Jurkat, Clone E6-1 (cell line): ENCODE measurements around the gene PFKFB4.

ENCODE experiments used
- DNase-seq: peaks from one replicate; pipeline ENCODE4 v3.0.0-alpha.2; 2011; ENCODE audit warnings: low read depth, low spot score
- H3K4me3 ChIP-seq: 2 replicates; pipeline ENCODE4 v1.5.1; 2011; ENCODE audit warnings: mild to moderate bottlenecking, low read length, control low read depth, moderate library complexity

PFKFB4 gene

DNA sequence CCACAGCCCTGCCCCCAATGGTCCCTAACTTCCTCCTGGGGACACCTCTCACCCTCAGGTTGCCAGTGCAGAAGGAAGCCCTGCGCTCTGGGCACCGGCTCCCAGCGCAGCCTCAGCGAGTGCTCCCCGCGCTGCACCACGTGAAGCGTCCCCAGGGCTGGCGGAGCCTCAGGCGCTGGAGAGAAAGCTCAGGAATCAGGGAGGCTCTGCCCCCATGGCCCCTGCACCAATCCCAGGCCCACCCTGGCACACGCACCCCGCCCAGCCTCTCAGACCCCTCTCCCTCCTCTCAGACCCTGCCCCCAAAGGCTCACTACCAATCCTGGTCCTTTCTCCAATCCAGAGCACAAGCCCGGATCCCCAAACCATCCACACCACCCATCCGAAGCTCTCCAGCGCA lies 31.6 kb upstream of the PFKFB4 start:
- DNase-seq, result no peak
- H3K4me3 ChIP-seq, result no peak overlapping the region

DNA sequence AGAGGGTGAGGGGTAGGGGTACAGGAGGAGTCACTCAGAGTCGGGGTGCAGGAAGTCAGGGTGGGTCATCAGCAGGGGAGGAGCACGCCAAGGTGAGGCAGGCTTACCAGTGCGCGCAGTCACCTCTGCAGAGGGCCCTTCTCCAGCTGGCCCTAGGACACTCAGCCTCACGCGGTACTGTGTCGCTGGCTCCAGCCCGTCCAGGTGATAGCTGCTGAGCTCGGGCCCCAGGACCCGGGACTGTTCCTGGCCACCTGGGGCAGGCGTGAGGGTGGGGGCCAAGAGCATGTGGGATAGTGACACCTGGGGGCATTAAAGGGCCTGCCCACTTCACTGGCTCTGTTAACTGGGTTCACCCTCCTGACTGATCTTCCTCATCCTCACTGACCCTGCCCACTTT lies 31.1 kb upstream of the PFKFB4 start:
- H3K4me3 ChIP-seq, result no peak overlapping the region
- DNase-seq, result no peak

DNA sequence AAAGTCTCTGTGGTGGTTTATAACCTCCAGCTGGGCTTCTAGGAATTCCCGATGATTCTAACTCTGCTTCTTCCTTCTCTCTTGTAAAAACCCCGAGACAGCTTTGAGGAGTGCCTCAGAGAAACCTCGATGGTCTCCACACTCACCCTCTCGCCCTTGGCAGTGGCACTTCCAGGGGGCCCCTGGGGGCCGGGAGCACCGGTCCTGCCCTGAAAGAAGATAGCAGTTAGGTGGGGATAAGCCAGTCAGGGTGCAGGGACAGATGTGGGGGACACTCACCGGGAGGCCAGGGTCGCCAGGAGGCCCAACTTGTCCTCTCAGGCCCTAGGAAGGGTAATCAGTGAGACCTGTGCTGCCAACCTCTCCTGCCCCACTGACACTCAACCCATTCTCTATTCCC lies 28.8 kb upstream of the PFKFB4 start:
- H3K4me3 ChIP-seq, result no peak overlapping the region
- no peak for DNase-seq

DNA sequence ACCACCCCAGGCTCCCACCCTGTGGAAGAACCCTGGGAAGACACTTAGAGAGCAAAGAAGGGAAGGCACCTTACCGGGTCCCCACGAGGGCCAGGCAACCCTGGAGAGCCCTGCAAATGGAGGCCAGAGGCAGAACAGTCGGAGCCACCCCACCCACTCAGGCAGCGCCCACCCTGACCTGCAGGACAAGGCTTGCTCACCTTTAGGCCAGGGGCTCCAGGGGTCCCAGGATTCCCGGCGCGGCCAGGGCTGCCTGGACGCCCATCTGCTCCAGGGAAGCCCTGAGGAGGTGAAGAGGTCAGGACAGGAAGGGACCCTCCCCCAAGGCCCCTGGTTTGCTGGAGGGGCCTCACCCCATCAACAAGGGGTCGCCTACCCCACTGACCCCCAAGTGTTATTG lies 28.2 kb upstream of the PFKFB4 start:
- no peak overlapping the region for H3K4me3 ChIP-seq
- no peak for DNase-seq

DNA sequence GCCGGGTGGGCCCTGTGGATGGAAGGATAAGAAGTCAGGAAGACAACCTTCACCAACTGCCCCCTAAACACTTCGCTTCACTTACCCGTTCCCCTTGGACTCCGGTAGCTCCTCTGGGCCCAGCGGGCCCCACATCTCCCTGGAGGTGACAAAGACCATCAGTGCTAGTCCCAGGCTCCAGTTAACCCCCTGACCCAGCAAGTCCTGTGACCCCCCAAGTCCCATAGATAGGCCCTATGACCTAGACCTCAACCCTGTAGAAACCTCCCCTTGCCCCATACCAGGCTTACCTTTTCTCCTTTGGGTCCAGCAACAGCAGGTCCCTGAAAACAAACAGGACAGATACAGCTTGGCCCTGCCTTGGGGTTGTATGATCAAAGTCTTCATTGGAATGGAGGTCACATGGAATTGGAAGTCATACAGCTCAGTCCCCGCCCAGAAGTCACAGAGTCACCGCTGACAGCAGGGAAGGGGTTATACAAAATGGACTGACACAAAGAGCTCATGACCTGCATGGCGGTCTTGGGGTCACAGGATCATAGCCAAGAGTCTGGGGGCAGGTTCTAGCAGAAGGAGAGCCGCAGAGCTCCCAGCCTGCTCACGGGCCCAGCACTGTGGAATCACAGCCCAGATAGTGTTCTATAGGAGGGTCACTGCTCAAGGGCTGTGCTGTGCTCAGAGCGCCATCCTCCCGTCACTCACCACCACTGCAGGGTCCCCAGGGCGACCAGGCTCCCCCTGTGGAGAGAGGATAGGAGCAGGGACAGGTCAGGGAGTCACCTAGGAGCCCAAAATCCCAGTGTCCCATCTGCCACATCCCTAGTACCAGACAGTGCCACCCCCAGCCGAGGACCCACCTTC lies 25.2 kb upstream of the PFKFB4 start:
- no peak overlapping the region for H3K4me3 ChIP-seq
- DNase-seq, result no peak

DNA sequence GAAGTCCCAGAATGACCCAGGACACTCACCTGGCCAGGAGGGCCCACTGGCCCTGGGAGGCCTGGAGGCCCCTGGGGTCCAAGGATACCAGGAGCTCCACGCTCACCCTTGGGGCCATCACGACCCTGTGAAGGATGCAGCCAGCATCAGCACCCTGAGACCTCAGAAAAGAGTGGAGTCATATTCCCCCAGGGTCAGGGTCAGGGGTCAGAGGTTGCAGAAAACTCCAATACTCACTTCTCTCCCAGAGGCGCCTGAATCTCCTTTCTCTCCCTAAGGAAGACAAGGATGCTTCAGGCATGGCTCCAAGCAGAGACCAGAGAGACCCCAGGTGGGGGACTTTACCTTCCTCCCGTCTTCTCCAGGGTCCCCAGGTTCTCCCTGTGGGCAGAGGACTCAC lies 20.0 kb upstream of the PFKFB4 start:
- no peak for DNase-seq
- no peak overlapping the region for H3K4me3 ChIP-seq

DNA sequence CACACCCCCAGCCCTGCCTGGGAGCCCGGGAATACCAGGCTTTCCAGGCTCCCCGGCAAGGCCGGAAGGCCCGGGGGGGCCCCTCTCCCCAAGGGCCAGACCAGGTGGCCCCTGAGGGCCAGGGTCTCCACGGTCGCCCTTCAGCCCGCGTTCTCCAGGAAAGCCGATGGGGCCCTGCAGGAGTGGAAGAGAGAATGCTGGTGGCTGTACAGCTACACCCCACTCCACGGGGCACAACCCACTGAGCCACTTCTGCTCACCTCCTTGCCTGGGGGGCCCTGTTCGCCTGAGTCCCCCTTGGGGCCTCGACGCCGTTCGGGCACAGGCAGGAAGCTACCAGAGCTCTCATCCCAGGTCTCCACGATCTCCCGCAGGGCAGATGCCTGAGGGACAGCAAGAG lies 18.8 kb upstream of the PFKFB4 start:
- DNase-seq, result no peak
- H3K4me3 ChIP-seq, result no peak overlapping the region

DNA sequence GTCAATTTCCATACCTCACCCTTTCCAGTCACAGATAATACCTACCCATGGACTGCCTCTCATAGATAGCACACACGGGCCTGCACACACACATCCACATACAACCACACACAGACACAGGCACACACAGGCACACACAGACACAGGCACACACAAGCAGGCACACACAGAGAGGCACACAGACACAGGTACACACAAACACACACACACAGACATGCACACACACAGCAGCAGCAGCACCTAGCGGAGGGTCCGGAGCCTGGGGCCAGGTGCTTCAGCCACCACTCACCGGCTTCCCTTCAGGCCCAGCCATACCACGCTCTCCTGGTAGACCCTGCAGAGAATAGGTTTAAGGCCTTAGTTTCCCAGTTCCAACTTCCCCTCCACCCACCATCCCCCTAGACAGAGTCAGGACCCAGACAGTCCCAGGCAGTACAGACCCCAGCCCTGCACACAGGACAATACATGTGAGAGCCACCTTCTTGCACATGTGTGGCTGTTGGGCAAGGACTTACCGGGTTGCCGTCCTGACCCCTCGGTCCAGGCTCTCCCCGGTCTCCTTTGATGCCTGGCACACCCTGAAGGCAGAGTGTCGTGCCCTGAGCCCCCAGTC lies 17.5 kb upstream of the PFKFB4 start:
- DNase-seq, result no peak

DNA sequence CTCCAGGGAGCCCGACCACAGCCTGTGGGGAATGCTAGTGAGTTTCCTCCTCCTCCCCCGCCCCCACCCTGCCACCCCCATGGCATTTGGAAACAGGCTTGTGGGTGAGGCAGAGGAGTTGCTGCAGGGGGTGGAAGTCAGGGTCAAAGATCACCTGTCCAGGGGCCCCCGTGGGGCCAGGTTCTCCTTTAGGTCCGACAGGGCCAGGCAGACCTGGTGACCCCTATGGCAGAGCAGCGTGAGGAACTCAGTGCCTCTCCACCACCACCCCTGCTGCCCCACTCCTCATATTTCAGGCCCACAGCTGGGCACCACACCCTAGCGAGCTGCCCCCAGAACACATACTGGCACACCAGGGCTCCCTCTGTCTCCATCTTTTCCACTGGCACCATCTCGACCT lies 15.9 kb upstream of the PFKFB4 start:
- H3K4me3 ChIP-seq, result no peak overlapping the region

More for the DNA sequence above, 17.5 kb upstream of the PFKFB4 start:
- H3K4me3 ChIP-seq, result no peak overlapping the region

DNA sequence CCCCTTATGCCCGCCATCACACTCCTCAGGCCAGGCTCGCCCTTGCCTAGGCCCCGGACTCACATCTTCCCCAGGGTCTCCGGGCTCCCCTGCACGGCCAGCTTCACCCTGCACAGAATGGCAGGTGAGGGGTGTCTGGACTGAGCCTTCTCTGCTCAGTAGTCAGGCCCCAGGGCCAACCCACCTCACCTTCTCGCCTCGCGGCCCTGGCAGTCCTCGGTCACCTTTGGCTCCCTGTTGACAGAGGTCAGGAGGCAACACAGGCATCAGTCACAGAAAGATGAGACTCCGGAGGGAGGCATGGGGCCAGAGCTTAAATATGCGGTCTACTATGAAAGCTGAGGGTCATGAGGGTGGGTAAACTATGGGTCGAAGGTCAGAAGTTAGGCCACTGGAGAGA lies 15.3 kb upstream of the PFKFB4 start:
- DNase-seq, result no peak
- no peak overlapping the region for H3K4me3 ChIP-seq

More for the DNA sequence above, 15.9 kb upstream of the PFKFB4 start:
- DNase-seq, result no peak

DNA sequence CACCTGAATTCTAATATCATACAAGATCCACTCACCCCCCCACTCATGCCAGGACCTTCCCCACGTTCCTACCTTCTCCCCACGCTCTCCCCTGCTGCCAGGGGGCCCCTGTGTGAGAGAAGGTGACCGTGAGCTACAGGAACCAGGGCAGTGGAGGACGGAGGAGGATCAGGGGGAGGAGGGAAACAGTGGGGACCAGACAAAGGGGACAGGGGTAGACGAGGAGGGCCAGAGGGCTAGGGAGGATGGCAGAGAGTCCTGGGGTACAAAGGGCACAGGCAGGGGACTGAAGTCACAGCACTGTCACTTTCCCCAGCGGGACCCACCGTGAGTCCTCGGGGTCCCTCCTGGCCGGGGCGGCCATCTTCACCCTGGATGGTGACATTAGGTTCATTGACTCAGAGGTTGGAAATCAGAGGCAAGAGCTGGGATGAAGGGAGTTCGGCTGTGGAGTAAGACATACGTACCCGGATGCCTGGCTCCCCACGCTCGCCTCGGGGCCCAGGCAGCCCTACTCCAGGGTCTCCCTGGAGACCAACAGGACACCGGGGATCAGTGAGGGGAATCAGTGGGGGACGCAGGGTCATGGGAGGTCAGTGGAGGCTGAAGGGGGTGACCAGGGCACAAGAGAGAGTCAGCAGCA lies 13.3 kb upstream of the PFKFB4 start:
- H3K4me3 ChIP-seq, result no peak overlapping the region
- no peak for DNase-seq

DNA sequence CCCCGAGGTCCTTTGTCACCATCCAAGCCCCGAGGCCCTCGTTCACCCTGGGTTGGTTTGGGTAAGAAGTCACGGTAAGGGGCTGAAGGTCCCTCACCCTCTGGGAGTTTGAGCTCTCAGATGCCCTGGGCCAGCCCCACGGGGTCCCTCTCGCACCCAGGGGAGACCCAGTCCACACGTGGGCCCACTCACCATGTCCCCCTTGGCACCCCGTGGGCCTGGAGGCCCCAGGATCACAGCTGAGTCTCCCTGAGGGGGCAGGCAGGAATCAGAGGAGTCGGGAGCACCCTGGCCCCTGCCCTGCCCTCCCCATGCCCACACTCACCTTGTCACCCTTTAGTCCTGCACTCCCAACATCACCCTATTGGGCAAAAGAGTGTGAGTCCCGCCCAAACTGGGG lies 12.8 kb upstream of the PFKFB4 start:
- no peak for DNase-seq

DNA sequence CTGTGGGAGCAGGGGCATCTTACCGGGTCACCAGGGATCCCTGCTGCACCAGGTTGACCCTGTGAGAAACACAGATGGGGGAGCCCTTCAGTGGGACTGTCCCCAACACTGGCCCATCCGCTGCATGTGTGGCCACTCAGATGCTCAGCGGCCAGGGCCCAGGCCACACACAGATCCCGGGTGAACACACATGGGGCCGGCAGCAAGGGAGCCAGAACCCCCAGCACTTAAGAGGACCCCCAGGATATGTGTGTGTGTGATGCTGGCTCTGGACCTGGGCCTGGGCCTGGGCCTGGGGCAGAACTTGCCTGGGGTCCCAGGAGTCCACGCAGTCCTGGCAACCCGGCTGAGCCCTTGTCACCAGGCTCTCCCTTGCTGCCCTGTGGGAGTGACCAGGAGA lies 11.9 kb upstream of the PFKFB4 start:
- no peak for DNase-seq
- H3K4me3 ChIP-seq, result no peak overlapping the region

More for the DNA sequence above, 12.8 kb upstream of the PFKFB4 start:
- H3K4me3 ChIP-seq, result no peak overlapping the region

DNA sequence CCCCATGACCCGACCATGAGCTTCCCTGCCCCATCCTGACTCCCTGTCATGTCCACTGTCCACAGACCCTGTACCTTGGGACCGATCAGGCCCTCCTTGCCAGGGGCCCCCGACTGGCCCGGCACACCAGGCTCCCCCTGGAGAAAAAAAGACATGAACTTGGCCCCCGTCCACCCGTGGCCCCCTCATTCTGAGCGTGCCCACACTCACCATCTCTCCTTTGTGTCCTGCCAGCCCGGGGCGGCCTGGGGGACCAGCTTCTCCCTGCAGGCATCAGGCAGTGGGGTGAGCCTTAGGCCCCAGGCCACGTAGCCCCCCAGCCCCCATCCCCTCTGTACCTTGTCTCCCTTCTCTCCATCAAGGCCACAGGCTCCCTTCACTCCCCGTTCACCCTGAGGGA lies 10.9 kb upstream of the PFKFB4 start:
- DNase-seq, result no peak
- H3K4me3 ChIP-seq, result no peak overlapping the region

DNA sequence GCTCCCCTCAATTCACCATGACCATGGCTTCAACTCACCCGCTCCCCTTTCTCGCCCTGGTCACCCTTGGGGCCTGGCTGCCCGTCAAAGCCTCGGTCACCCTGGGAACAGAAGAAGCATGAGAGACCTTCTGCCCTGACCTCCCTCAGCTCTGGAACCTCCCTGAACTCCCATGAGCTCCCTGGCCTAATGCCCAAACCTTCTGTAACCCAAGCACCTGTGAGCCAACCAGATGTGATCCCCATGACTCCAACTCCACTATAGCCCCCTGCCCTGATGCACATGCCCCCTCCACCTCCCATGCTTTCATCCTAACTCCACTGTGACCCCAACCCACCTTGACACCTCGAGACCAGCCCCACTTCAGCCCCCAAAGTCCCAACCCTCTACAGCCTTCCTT lies 10.5 kb upstream of the PFKFB4 start:
- no peak overlapping the region for H3K4me3 ChIP-seq
- no peak for DNase-seq

DNA sequence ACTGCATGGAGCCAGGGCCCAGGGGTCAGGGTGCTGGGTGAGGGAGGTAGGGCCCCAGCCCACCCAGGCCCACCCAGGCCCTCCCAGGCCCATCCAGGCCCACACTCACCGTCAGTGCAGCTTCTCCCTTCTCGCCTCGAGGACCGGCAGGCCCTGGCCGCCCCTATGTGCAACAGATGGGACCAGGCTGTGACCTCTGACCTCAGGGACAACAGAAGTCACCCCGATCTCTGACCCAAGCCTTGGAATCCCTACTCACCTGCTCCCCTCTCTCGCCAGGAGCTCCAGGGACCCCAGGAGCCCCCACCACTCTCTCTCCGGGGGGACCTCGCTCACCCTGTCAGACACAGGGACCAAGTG lies 9.8 kb upstream of the PFKFB4 start:
- no peak for DNase-seq
- H3K4me3 ChIP-seq, result no peak overlapping the region

DNA sequence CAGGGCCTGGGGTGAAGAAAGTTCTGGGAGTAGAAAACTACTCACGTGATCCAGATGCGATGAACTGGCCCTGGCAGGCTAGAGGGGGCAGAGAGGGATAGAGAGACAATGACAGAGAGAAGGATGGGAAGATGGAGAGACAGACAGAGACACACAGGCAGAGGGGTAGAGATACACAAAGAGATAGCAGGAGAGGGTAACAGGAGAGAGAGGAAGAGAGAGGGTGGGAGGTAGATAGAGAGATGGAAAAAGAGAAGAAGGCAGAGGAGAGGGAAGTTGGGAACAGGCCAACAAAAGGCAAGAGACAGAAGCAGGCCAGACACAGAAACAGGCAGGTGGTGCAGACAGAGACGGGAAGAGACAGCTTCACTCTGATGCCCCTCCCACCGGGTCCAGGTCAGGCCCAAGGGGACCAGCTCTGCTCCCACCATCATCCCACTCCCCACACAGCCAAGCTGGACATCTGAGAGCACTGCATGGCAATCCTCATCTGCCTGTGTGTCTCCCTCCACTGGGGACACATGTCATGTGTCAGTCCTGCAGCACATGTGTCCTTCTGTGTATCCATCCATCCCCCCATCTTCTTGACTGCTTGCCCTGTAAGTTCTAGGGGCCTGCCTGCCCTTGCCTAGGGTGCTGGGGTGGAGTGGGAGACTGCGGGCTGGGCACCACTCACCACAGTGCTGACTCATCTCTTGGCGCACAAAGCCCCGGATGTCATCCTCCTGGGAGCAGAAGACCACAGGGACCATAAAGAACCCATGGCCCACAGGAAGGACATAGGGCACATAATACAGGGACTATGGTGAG lies 9.2 kb upstream of the PFKFB4 start:
- no peak for DNase-seq
- no peak overlapping the region for H3K4me3 ChIP-seq

DNA sequence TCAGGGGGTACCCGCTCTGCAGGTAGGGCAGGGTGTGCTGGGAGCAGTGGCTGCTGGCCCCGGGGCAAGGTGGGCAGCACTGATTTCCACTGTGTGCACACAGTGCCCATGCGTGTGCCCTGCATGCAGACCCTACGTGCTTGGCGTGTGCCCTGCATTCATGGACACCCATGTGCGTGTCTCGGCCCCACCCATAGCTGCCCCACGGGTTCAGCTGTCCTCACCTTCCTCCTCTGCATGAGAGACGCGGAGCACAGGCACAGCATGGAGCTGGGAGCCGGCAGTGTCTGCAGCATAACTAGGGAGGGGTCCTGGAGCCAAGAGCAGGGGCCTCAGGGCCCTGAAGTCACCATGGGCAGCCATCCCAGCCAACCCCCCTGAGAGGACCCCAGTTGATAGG lies 8.6 kb upstream of the PFKFB4 start:
- DNase-seq, result no peak
- H3K4me3 ChIP-seq, result no peak overlapping the region

DNA sequence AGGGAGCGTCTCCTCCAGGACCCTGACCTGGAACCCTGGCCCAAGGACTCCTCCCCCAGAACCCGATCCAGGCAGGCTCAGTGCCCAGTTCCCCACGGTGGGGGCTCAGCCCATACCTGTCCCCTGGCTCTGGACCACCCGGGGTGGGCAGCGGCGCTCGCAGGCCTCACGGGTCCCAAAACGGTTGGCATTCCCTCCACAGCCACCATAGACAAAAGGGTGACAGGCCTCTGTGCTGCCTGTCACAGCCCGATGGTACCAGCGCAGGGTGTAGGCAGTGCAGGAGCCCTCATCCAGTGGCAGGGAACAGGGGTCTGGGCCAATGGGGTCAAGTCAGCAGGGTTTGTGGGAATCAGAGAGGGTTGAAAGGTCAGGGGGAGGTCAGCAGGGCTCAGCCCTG lies 8.1 kb upstream of the PFKFB4 start:
- no peak for DNase-seq
- H3K4me3 ChIP-seq, result no peak overlapping the region

DNA sequence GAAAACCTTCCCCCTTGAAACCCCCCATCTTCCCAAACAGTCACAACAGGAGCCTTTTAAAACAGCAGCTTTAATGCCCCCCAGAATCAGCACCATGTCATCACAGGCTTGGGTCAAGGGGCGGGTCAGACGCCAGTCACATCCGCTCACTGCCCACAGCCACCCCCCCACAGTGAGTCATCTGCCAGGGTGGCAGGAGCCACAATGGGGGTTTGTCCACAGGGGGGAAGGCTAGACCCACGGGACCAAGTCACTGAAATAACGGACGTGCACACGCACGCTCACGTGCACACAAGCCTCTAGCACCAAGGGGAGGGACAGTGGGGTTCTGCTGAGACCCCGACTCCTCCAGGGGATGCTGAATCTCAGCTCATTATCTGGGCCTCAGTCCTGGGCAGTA lies 7.4 kb upstream of the PFKFB4 start:
- DNase-seq, result no peak
- no peak overlapping the region for H3K4me3 ChIP-seq
